Measurements from ENCODE around the gene NETO1.

GRCh38 chr18:72783530-72783929 is 84.3 kb downstream of the NETO1 start:
- no peak for TF ChIP-seq CTCF (IDR thresholded peaks at IDR 0.05; ENCODE audit: insufficient read depth, low read depth, low read length)
- TF ChIP-seq EZH2 (IDR thresholded peaks at IDR 0.05; ENCODE audit: insufficient read depth, low read length): no peak

Data from astrocyte (in vitro differentiated cells and primary cell).